GM10266 (cell line): ENCODE data around the gene AP3M1.
A peak's percentile ranks its signal among the peaks of the same experiment; 100 is the strongest.

ENCODE experiments used
- DNase-seq: peaks from one replicate; pipeline ENCODE4 v3.0.0; 2012; ENCODE audit errors: extremely low spot score
- CTCF ChIP-seq: IDR thresholded peaks from 2 replicates; pipeline ENCODE4 v1.5.1; 2012; ENCODE audit warnings: mild to moderate bottlenecking, low read depth; ENCODE audit not compliant: control insufficient read depth, insufficient read depth; ENCODE audit errors: missing control alignments

AP3M1 gene

GRCh38 chr10:74104480-74104879, 46.1 kb downstream of the AP3M1 start:
- no peak for DNase-seq
- no peak for TF ChIP-seq CTCF

- peak; percentile 48 for DNase-seq
- TF ChIP-seq CTCF = peak; percentile 62
Observed at GRCh38 chr10:74103560-74104258, 46.9 kb downstream of the AP3M1 start.

GRCh38 chr10:74099836-74100235, 50.8 kb downstream of the AP3M1 start:
- no peak for DNase-seq

GRCh38 chr10:74099420-74099819, 51.2 kb downstream of the AP3M1 start:
- DNase-seq = no peak
- no peak for TF ChIP-seq CTCF

More at GRCh38 chr10:74099836-74100235, 50.8 kb downstream of the AP3M1 start:
- no peak for TF ChIP-seq CTCF

GRCh38 chr10:74097776-74098175, 52.9 kb downstream of the AP3M1 start:
- no peak for TF ChIP-seq CTCF
- no peak for DNase-seq

GRCh38 chr10:74096777-74097176, 53.9 kb downstream of the AP3M1 start:
- DNase-seq = peak; percentile 59
- no peak for TF ChIP-seq CTCF

GRCh38 chr10:74094231-74094630, 56.4 kb downstream of the AP3M1 start:
- TF ChIP-seq CTCF = no peak
- DNase-seq = no peak
